Measurements from ENCODE around the gene NKAIN2. TPM values are rescaled to one million over a fixed set of nuclear protein-coding genes. Genes with fewer than 3 reads are reported as not detected.

NKAIN2 gene
- total and polyA plus RNA-seq, 9 of the 15 experiments (the other 6 are each of a cell fraction or from before 2014, with no cell fraction given): not detected

DNA sequence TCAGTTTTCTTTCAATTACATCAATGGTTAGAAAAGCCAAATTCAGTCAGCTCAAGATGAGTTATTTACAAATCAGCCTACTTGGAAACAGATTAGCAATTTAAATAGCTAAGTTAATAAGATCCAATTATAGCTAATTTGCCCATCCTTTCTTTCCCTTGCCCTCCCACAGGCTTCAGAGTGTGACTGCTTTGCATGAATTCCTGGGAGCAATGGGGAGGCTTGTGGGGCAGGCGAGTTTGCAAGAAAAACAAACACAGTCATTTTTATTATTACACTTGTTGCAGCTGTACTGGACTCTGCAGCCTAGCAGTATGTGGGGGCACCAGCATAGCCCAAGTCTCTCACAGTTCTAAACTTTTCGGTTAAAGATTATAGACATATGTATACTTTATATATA, 219.0 kb downstream of the NKAIN2 start:
- ATAC-seq (no peak), FAIRE-seq (no peak), DNase-seq (ENCODE audit: extremely low read depth in 1 of 4, low spot score in 3 of 4) (no peak)
- no peak overlapping the region for H2AFZ ChIP-seq (ENCODE audit: low read depth, low read length)
- no peaks in the 10 kb centered on the region for H3K4me1 ChIP-seq (replicated peaks in 1 of 2; ENCODE audit: control insufficient read depth in 2 of 2, insufficient read depth in 2 of 2, low read length in 2 of 2)
- H3K9ac ChIP-seq (ENCODE audit: insufficient read depth in 1 of 2, low read depth in 2 of 2, low read length in 2 of 2): no peak overlapping the region
- no peaks in the 10 kb centered on the region for H3K9me3 ChIP-seq (replicated peaks; ENCODE audit: control insufficient read depth, insufficient read depth, low read depth, low read length)
- no peak overlapping the region for H3K4me2 ChIP-seq (ENCODE audit: insufficient read depth, low read length)
- ChIA-PET CTCF (ENCODE audit: low intra/inter-chr PET ratio) (no interaction called here), POLR2A (no interaction called here)
- no peaks in the 10 kb centered on the region for H4K20me1 ChIP-seq (replicated peaks; ENCODE audit: control insufficient read depth, insufficient read depth, low read length)
- TF ChIP-seq CHD2 (IDR thresholded peaks at IDR 0.05; ENCODE audit: low read depth, low read length) (no peak), TCFL5 (CRISPR knock-in tag; conservative IDR thresholded peaks at IDR 0.05) (no peak), CBX5 (IDR thresholded peaks at IDR 0.05; ENCODE audit: borderline replicate concordance, low read depth) (no peak)
- TF ChIP-seq, protein P1, sequence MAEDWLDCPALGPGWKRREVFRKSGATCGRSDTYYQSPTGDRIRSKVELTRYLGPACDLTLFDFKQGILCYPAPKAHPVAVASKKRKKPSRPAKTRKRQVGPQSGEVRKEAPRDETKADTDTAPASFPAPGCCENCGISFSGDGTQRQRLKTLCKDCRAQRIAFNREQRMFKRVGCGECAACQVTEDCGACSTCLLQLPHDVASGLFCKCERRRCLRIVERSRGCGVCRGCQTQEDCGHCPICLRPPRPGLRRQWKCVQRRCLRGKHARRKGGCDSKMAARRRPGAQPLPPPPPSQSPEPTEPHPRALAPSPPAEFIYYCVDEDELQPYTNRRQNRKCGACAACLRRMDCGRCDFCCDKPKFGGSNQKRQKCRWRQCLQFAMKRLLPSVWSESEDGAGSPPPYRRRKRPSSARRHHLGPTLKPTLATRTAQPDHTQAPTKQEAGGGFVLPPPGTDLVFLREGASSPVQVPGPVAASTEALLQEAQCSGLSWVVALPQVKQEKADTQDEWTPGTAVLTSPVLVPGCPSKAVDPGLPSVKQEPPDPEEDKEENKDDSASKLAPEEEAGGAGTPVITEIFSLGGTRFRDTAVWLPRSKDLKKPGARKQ (CRISPR knock-in tag; IDR thresholded peaks at IDR 0.05): no peak
- TF ChIP-seq, protein P2, sequence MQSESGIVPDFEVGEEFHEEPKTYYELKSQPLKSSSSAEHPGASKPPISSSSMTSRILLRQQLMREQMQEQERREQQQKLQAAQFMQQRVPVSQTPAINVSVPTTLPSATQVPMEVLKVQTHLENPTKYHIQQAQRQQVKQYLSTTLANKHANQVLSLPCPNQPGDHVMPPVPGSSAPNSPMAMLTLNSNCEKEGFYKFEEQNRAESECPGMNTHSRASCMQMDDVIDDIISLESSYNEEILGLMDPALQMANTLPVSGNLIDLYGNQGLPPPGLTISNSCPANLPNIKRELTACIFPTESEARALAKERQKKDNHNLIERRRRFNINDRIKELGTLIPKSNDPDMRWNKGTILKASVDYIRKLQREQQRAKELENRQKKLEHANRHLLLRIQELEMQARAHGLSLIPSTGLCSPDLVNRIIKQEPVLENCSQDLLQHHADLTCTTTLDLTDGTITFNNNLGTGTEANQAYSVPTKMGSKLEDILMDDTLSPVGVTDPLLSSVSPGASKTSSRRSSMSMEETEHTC (IDR thresholded peaks at IDR 0.05): no peak
- no peaks in the 10 kb centered on the region for H3K79me2 ChIP-seq (ENCODE audit: control insufficient read depth, insufficient read depth, low read length)
- in situ Hi-C loops (cut with MboI) (no loop called here), intact Hi-C loops (cut with micrococcal nuclease) (no loop called here)
- no peak overlapping the region for H3K4me3 ChIP-seq
- 0% methylated on average over 2 of the region's 2 CpGs for WGBS (ENCODE audit: insufficient coverage, low coverage, missing lambda C conversion rate)
- BruUV-seq (replicated peaks): no TSS peak
- no peaks in the 10 kb centered on the region for H3K27me3 ChIP-seq (ENCODE audit: control insufficient read depth in 2 of 2, insufficient read depth in 2 of 2, low read length in 2 of 2)
- no peaks in the 10 kb centered on the region for H3K36me3 ChIP-seq (ENCODE audit: control insufficient read depth, insufficient read depth, low read length)
- no peaks in the 10 kb centered on the region for H3K9me1 ChIP-seq (ENCODE audit: control insufficient read depth, insufficient read depth, low read length)
- H3K27ac ChIP-seq (ENCODE audit: extremely low read depth, low read depth, low read length): no peak overlapping the region
